ENCODE measurements around the gene ELF1.

ELF1 gene

GRCh38 chr13:41015920-41016319 lies 3.2 kb downstream of the ELF1 start:
- DNase-seq (ENCODE audit: low read depth) = no peak
- H3K4me3 ChIP-seq (ENCODE audit: low read length) = no peak overlapping the region
- no peak for TF ChIP-seq CTCF (IDR thresholded peaks at IDR 0.05; ENCODE audit: insufficient read depth, low read depth, low read length, missing control alignments)

GRCh38 chr13:41013835-41014234 lies 5.3 kb downstream of the ELF1 start:
- no peak for DNase-seq (ENCODE audit: low read depth)
- H3K4me3 ChIP-seq (ENCODE audit: low read length) = no peak overlapping the region
- TF ChIP-seq CTCF (IDR thresholded peaks at IDR 0.05; ENCODE audit: insufficient read depth, low read depth, low read length, missing control alignments) = no peak

GRCh38 chr13:41012536-41012935 lies 6.6 kb downstream of the ELF1 start:
- no peak for TF ChIP-seq CTCF (IDR thresholded peaks at IDR 0.05; ENCODE audit: insufficient read depth, low read depth, low read length, missing control alignments)
- no peak for DNase-seq (ENCODE audit: low read depth)
- no peak overlapping the region for H3K4me3 ChIP-seq (ENCODE audit: low read length)

GRCh38 chr13:41011382-41011956 lies 7.6 kb downstream of the ELF1 start:
- no peak overlapping the region for H3K4me3 ChIP-seq (ENCODE audit: low read length)
- no peak for DNase-seq (ENCODE audit: low read depth)
- TF ChIP-seq CTCF (IDR thresholded peaks at IDR 0.05; ENCODE audit: insufficient read depth, low read depth, low read length, missing control alignments) = no peak

- TF ChIP-seq CTCF (IDR thresholded peaks at IDR 0.05; ENCODE audit: insufficient read depth, low read depth, low read length, missing control alignments) = no peak
- DNase-seq (ENCODE audit: low read depth) = peak; percentile 88
- H3K4me3 ChIP-seq (ENCODE audit: low read length) = no peak overlapping the region
These were observed 10.7 kb downstream of the ELF1 start for GRCh38 chr13:41008349-41008980.

GRCh38 chr13:41007744-41008128 lies 11.4 kb downstream of the ELF1 start:
- DNase-seq (ENCODE audit: low read depth) = peak; percentile 71
- no peak overlapping the region for H3K4me3 ChIP-seq (ENCODE audit: low read length)
- TF ChIP-seq CTCF (IDR thresholded peaks at IDR 0.05; ENCODE audit: insufficient read depth, low read depth, low read length, missing control alignments) = no peak

All from epithelial cell of esophagus (primary cell).